K562 (cell line): Measurements from ENCODE around the gene YOD1. TPM values are rescaled to one million over a fixed set of nuclear protein-coding genes. Genes with fewer than 3 reads are reported as not detected.

Source experiments
- ATAC-seq: fragments of 200-7000 bp; cut with Tn5 transposase; 3 replicates; pipeline ENCODE4 v1.9.1; 2020; ENCODE audit warnings: moderate library complexity
- BruUV-seq: library from RNA; stranded (reverse); fragments of 400-500 nt; replicated peaks from 2 replicates; lab custom pipeline; 2021; lab: Mats Ljungman, UMichigan
- CTCF ChIA-PET: fragments of 300-600 bp; formaldehyde crosslinking; extraction: SDS; loops from one replicate; lab custom pipeline; 2021; ENCODE audit warnings: low intra/inter-chr PET ratio; lab: Yijun Ruan, JAX
- POLR2A ChIA-PET: fragments of 300-600, 350-650 bp; sonication (Branson Sonifier 250); formaldehyde crosslinking; extraction: SDS; loops from one replicate; lab custom pipeline; 2021; ENCODE audit warnings: antibody characterized with exemption, inconsistent platforms; lab: Yijun Ruan, JAX
- DNase-seq, 4 experiments: peaks; one replicate each; pipeline versions ENCODE4 v3.0.0 to v3.0.0-alpha.2; 2011 to 2018; ENCODE audit warnings: low spot score in 3 of 4, mixed read lengths in 3 of 4; ENCODE audit errors: extremely low read depth in 1 of 4
- FAIRE-seq: peaks from 2 replicates; lab custom pipeline; 2011; peaks lifted over from hg19 to GRCh38; lab: Jason Lieb, UNC
- H2AFZ ChIP-seq: 2 replicates; pipeline ENCODE4 v1.6.0; 2011; ENCODE audit warnings: low read depth, low read length, control low read depth, inconsistent platforms
- H3K27ac ChIP-seq: fragments of 200-600 bp; 3 replicates; pipeline ENCODE4 v1.8.0; 2011; ENCODE audit warnings: low read depth, mild to moderate bottlenecking, control low read depth, inconsistent platforms, low read length, moderate library complexity, mixed read lengths; ENCODE audit errors: extremely low read depth
- H3K27me3 ChIP-seq, 2 experiments: fragments of 300-600 bp in 1 of 2; 2 replicates in 1 of 2; 3 replicates in 1 of 2; pipeline versions ENCODE4 v1.6.0 to v1.8.0; 2011; ENCODE audit warnings: inconsistent platforms in 2 of 2, low read length in 2 of 2, mild to moderate bottlenecking in 1 of 2, mixed read lengths in 1 of 2, moderate library complexity in 1 of 2; ENCODE audit not compliant: control insufficient read depth in 2 of 2, insufficient read depth in 2 of 2
- H3K36me3 ChIP-seq: fragments of 300-600 bp; 3 replicates; pipeline ENCODE4 v1.8.0; 2011; ENCODE audit warnings: mild to moderate bottlenecking, low read length, inconsistent platforms; ENCODE audit not compliant: control insufficient read depth, insufficient read depth
- H3K4me1 ChIP-seq, 2 experiments: fragments of 200-600 bp in 1 of 2; replicated peaks in 1 of 2; 2 replicates in 1 of 2; 3 replicates in 1 of 2; pipeline versions ENCODE4 v1.5.1 to v1.8.0; 2011; ENCODE audit warnings: inconsistent platforms in 2 of 2, low read length in 2 of 2, mild to moderate bottlenecking in 1 of 2, mixed read lengths in 1 of 2, moderate library complexity in 1 of 2; ENCODE audit not compliant: control insufficient read depth in 2 of 2, insufficient read depth in 2 of 2
- H3K4me2 ChIP-seq: 2 replicates; pipeline ENCODE4 v1.6.1; 2011; ENCODE audit warnings: low read length, control low read depth, inconsistent platforms, mixed read lengths; ENCODE audit not compliant: insufficient read depth
- H3K4me3 ChIP-seq: fragments of 200-600 bp; sonication (generic), shearing (Covaris generic); 2 replicates; pipeline ENCODE4 v1.5.1; 2016; ENCODE audit warnings: control low read depth, inconsistent platforms
- H3K79me2 ChIP-seq: fragments of 200-600 bp; 3 replicates; pipeline ENCODE4 v1.8.0; 2011; ENCODE audit warnings: low read length, inconsistent platforms; ENCODE audit not compliant: control insufficient read depth, insufficient read depth
- H3K9ac ChIP-seq, 2 experiments: 2 replicates each; pipeline versions ENCODE4 v1.6.0 to v1.6.1; 2011; ENCODE audit warnings: low read depth in 2 of 2, low read length in 2 of 2, control low read depth in 1 of 2, inconsistent platforms in 1 of 2, mild to moderate bottlenecking in 1 of 2, mixed read lengths in 1 of 2; ENCODE audit not compliant: insufficient read depth in 1 of 2
- H3K9me1 ChIP-seq: one replicate; pipeline ENCODE4 v1.6.0; 2011; ENCODE audit warnings: inconsistent platforms, mild to moderate bottlenecking, low read length, moderate library complexity; ENCODE audit not compliant: control insufficient read depth, insufficient read depth
- H3K9me3 ChIP-seq: replicated peaks from 2 replicates; pipeline ENCODE4 v1.5.1; 2011; ENCODE audit warnings: low read depth, low read length, inconsistent platforms; ENCODE audit not compliant: control insufficient read depth, insufficient read depth
- H4K20me1 ChIP-seq: replicated peaks from 2 replicates; pipeline ENCODE4 v1.6.1; 2011; ENCODE audit warnings: low read length, inconsistent platforms, mixed read lengths; ENCODE audit not compliant: control insufficient read depth, insufficient read depth
- CREB3L1 ChIP-seq: fragments of 450-650 bp; IDR thresholded peaks from 2 replicates; pipeline ENCODE4 v1.6.1; 2014; ENCODE audit warnings: low read depth, mild to moderate bottlenecking, moderate library complexity, borderline replicate concordance
- ESRRA ChIP-seq: fragments of 450-650 bp; IDR thresholded peaks from 2 replicates; pipeline ENCODE4 v1.6.1; 2014; ENCODE audit warnings: low read depth, mild to moderate bottlenecking, moderate library complexity, borderline replicate concordance
- REST ChIP-seq, 2 experiments: fragments of 450-650 bp; formaldehyde crosslinking in 1 of 2; IDR thresholded peaks; 2 replicates each; pipeline versions ENCODE4 v1.4.0 to v1.6.1; 2014 to 2020; ENCODE audit warnings: mild to moderate bottlenecking in 2 of 2, borderline replicate concordance in 1 of 2, low read depth in 1 of 2
- SMARCA5 ChIP-seq: fragments of 450-650 bp; IDR thresholded peaks from 2 replicates; pipeline ENCODE4 v1.6.1; 2016
- SRF ChIP-seq, 2 experiments: fragments of 250-450, 450-650 bp in 1 of 2; sonication (Bioruptor Pico) in 1 of 2; sonication (generic) in 1 of 2; formaldehyde crosslinking; IDR thresholded peaks; 2 replicates each; pipeline versions ENCODE4 v1.5.0 to v1.5.1; 2020 to 2022; ENCODE audit warnings: mild to moderate bottlenecking in 1 of 2, missing genetic modification reagents in 1 of 2
- TAF7 ChIP-seq: fragments of 450-650 bp; IDR thresholded peaks from 2 replicates; pipeline ENCODE4 v1.6.1; 2016; ENCODE audit warnings: missing genetic modification characterization, missing compliant biosample characterization
- ZNF280B ChIP-seq: fragments of 250-450 bp; sonication (Bioruptor Pico); IDR thresholded peaks from 2 replicates; pipeline ENCODE4 v1.5.1; 2021; ENCODE audit warnings: mild to moderate bottlenecking
- ZNF76 ChIP-seq: fragments of 250-450 bp; sonication (Bioruptor Pico); IDR thresholded peaks from 2 replicates; pipeline ENCODE4 v1.4.0; 2020; ENCODE audit warnings: mild to moderate bottlenecking, moderate library complexity, borderline replicate concordance
- in situ Hi-C: fragments of 300-500 bp; cut with MboI; formaldehyde crosslinking; loops from 4 replicates; pipeline ENCODE4 v1.15.0; 2018; ENCODE audit warnings: inconsistent platforms, mixed read lengths
- intact Hi-C: fragments of 100-400 bp; cut with micrococcal nuclease; formaldehyde crosslinking; loops from 2 replicates; pipeline ENCODE4 v1.14.2; 2022
- polyA plus RNA-seq, 8 experiments: library from polyadenylated mRNA; depleted of rRNA in 4 of 8; stranded (reverse) in 5 of 8; unstranded in 3 of 8; fragments of >200 nt; fragmentation: Nextera tagmentation in 2 of 8; fragmentation: Illumina TruSeq in 1 of 8; extraction: Ambion mirVana in 2 of 8; extraction: Trizol in 1 of 8; gene quantifications; 2 replicates each; pipeline versions ENCODE4 v1.2.1 to v1.2.3, GENCODE V29; 2011 to 2014; ENCODE audit warnings: inconsistent platforms in 1 of 8, missing spikeins in 1 of 8
- total RNA-seq, 7 experiments: library from RNA; depleted of rRNA in 6 of 7; stranded (reverse); fragments of >200 nt in 6 of 7; fragmentation: Illumina TruSeq in 2 of 7; extraction: Trizol in 2 of 7; gene quantifications; 2 replicates each; pipeline versions ENCODE4 v1.2.1 to v1.2.3, GENCODE V29; 2011 to 2021; ENCODE audit warnings: low replicate concordance in 1 of 7

Gene YOD1
- total and polyA plus RNA-seq, 9 of the 15 experiments (the other 6 are each of a cell fraction or from before 2014, with no cell fraction given) = 18.2 to 78.1 (median 46.9) TPM

- no peak for TF ChIP-seq ZNF280B (CRISPR knock-in tag)
These were observed 15.0 kb downstream of the YOD1 start (continued) for GRCh38 chr1:207035877-207036551.

- ChIA-PET POLR2A (interaction anchor here (3.1 to 9.0 kb wide), 3 partner anchors 10 to 13 kb away, joined by 26 to 104 read pairs (median 33); partner anchors contain the start of gene YOD1), CTCF (no interaction called here)
- Histone ChIP-seq H3K4me2 (no peak overlapping the region), H3K9me1 (no peaks in the 10 kb centered on the region), H3K27me3 (no peaks in the 10 kb centered on the region), H3K4me1 (peaks cover 15 to 84% of the 10 kb centered on the region in 2 experiments), H3K9me3 (no peaks in the 10 kb centered on the region), H3K27ac (no peak overlapping the region), H4K20me1 (no peaks in the 10 kb centered on the region), H3K36me3 (no peaks in the 10 kb centered on the region), H3K4me3 (no peak overlapping the region), H3K79me2 (no peaks in the 10 kb centered on the region; the same call in 2 of the 3 replicates), H3K9ac (no peak overlapping the region), H2AFZ (peak overlapping the region; percentile 5)
- no peak for FAIRE-seq
- peak in 2 of 4 experiments; percentile 51 to 54 for DNase-seq
- in situ Hi-C loops = no loop called here
- no TSS peak for BruUV-seq
- intact Hi-C loops = no loop called here
- peak; percentile 9 for ATAC-seq
- TF ChIP-seq ZNF76 (CRISPR knock-in tag) (no peak), REST (IDR thresholded peaks at IDR 0.05; ENCODE audit: borderline replicate concordance) (no peak), REST (CRISPR knock-in tag; IDR thresholded peaks at IDR 0.05; ENCODE audit: low read depth) (no peak), ESRRA (no peak), TAF7 (tag) (no peak), SMARCA5 (no peak), SRF (CRISPR knock-in tag; IDR thresholded peaks at IDR 0.05) (0 out of 4 replicates have a peak, but pooled peaks of 1 of the 2 experiments have one; percentile 7), CREB3L1 (no peak)
These were observed 16.0 kb downstream of the YOD1 start for GRCh38 chr1:207034998-207035397.
